HG02938 (cell line): ENCODE data around the gene SIRT4.
"Not testable (repeated sequence)": the region's sequence is repeated elsewhere in the genome, so short reads cannot be mapped to it uniquely, and the experiment has no call there.

Experiments used
- ATAC-seq: cut with Tn5 transposase; IDR thresholded peaks from one replicate; pipeline ENCODE4 v1.9.1; 2021; ENCODE audit warnings: mild to moderate bottlenecking, moderate library complexity; ENCODE audit not compliant: unreplicated experiment

The SIRT4 gene

DNA sequence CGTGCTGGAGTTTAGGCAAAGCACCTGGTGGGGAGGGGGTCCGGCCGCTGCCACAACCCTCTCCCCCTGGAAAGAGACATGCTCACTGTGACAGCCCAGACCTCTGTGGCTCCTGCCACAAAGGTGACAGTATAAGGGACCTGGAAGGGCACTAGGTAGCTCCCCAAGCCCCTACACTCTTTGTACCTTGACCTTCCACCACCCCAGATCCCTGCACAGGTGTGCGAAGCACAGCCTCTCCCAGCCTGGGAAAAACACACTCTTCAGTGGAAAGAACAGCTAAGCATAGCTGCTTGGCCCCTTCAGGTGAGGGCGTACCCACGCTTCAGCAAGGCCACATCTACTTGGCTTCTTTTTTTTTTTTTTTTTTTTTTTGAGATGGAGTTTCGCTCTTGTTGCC is 30.4 kb downstream of the SIRT4 start:
- ATAC-seq = no peak

DNA sequence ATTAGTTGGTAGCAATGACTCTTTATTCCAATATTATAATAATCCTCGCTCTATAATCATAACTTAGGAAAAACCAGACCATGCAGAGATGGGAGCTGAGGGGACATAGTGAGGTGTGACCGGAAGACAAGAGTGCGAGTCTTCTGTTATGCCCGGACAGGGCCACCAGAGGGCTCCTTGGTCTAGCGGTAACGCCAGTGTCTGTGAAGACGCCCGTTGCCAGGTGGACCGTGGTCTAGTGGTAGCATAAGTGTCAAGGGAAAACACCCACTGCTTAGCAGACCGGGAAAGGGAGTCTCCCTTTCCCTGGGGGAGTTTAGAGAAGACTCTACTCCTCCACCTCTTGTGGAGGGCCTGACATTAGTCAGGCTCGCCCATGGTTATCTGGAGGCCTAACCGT is 33.3 kb downstream of the SIRT4 start:
- ATAC-seq = not testable (repeated sequence)

DNA sequence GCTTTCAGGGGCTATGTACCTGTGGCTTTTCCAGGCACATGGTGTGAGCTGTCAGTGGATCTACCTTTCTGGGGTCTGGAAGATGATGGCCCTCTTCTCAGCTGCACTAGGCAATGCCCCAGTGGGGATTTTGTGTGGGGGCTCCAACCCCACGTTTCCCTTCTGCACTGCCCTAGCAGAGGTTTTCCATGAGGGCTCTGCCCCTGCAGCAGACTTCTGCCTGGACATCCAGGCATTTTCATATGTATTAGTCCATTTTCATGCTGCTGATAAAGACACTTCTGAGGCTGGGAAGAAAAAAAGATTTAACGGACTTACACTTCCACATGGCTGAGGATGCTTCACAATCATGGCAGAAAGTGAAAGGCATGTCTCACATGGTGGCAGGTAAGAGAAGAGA is 34.3 kb downstream of the SIRT4 start:
- not testable (repeated sequence) for ATAC-seq

DNA sequence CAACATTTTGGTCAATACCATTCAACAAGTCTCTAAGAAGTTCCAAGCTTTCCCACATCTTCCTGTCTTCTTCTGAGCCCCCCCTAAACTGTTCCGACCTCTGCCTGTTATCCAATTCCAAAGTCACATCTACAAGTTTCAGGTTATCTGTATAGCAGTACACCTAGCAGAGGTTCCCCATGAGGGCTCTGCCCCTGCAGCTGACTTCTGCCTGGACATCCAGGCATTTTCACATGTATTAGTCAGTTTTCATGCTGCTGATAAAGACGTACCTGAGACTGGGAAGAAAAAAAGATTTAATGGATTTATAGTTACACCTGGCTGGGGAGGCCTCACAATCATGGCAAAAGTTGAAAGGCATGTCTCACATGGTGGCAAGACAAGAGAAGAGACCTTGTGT is 35.6 kb downstream of the SIRT4 start:
- ATAC-seq = no peak

DNA sequence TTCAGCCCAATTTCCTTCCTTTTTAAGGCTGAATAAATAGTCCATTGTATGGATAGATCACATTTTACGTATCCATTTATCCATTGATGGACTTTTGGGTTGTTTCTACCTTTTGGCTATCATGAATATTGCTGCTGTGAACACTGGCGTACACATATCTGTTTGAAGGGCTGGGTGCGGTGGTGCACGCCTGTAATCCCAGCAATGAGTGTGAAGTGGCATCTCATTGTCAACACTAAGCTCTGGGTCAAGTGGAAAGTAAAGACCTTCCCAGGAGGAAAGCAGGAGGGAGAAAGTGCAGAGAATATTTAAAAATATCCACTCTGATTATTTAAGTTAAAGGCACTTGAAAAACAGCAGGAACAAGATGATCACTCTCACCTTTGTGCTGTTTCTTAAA is 37.1 kb downstream of the SIRT4 start:
- ATAC-seq = no peak

DNA sequence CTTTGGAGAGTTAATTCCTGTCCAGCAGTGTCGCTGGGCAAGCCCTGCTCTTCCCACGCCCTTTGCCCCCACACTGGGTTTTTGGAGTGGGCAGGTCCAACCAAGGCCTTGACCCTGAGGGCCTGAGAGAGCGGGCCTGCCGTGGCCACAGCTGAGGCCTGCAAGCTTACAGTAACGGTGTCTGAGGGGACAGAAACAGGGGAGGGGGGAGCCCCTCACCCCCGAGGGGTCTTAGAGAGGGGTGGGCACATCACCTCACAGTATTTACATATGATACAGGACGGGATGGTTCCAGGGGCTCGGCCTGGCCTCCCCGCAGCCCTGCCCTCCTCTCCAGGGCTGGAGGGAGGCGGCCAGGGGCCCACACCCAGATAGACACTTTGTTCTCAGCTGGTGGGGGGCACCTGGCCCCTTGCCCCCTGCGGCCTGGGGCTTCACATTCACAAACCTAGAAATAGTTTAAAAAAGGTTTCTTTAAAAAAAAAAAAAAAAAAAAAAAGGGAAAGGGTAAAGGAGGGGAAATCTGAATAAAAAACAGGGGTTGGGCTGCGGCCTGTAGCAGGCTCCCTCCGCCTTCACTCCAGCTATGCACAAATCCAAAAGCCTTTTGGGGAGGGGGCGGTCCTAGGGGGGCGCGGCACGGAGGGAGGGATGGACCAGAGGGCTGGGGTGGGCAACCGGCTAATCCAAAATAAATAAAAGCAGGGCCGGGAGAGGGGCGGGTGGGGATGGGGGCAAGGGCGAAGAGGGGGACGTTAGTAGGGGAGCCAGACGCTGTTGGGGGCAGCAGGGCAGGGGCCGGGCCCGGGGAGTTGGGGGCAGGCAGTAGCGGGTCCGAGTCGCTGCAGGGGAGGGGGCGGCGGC is 40.3 kb downstream of the SIRT4 start:
- no peak for ATAC-seq

DNA sequence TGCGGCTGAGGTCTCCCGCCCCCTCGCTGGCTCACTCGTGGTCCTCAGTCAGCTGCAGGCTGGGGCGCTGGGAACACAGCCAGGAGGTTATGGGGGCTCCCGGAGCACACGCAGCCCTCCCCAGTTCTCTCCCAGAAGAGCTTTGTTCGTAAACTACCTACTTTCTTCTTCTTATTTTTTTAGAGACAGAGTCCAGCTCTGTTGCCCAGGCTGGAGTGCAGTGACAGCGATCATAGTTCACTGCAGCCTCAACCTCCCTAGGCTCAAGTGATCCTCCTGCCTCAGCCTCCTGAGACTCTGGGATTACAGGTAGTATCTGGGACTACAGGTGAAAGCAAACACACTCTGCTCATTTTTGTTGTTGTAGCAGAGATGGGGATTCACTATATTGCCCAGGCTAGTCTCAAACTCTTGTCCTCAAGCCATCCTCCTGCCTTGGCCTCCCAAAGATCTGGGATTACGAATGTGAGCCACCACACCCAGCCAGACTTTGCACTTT is 41.0 kb downstream of the SIRT4 start:
- no peak for ATAC-seq

DNA sequence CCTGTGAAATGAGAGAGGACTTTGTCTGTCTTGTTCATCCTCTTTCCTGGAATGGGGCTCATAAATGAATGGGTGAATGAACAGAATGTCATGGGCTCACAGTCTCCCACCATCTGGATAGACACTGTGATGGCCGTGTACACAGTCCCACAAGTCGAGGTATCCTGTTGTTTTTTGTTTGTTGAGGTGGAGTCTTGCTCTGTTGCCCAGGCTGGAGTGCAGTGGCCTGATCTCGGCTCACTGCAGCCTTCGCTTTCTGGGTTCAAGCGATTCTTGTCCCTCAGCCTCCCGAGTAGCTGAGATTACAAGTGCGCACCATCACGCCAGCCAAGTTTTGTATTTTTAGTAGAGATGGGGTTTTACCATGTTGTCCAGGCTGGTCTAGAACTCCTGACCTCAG is 41.6 kb downstream of the SIRT4 start:
- no peak for ATAC-seq

DNA sequence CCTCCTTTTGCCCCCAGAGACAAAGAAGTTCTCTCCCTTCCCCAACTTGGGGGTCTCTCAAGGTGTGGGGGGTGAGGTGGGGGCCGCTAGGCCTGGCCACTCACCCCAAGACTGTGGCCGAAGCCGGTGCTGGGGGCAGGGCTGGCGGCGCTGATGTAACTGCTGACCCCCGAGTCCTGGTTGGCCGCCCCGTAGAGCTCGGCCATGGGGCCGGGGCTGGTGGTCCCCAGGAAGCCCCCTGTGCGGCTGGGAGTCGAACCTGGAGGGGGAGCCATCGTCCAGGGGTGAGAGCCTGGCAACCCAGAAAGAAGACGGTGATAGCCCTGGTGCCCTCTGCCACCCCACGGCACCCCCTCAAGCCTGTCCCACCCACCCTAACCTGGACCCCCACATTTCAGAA is 43.9 kb downstream of the SIRT4 start:
- ATAC-seq = no peak

DNA sequence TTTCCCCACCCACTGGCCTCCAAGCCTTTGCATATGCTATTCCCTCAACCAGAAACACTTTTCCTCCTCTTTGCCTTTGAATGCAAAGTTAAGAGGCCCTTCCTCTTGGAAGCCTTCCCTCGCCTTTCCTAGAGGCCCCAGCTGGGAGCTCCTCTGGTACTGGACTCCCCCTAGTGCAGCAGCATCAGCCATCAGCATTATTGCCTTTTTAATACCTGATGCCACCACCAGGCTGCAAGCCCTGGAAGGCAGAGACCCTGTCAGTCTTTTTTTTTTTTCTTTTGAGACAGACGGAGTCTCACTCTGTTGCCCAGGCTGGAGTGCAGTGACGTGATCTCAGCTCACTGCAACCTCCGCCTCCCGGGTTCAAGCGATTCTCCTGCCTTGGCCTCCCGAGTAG is 44.6 kb downstream of the SIRT4 start:
- no peak for ATAC-seq

DNA sequence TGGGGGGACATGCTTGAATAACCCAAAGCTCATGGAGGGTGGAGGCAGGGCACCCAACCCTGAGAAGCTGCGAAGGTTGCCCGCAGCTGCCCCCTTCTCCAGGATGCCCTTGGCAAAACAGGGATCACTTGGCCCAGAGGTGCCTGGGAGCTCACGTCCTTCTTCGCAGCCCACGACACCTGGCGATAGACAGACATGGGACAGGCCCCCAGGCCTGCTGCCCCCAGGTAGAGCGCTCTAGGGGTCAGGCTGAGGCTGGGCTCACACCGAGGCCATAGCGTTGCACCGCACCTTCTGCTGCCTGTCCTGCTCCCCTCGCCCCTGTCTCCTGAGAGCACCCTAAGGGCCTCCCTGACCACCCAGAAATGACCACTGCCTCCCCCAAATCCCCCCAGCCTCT is 45.6 kb downstream of the SIRT4 start:
- no peak for ATAC-seq

DNA sequence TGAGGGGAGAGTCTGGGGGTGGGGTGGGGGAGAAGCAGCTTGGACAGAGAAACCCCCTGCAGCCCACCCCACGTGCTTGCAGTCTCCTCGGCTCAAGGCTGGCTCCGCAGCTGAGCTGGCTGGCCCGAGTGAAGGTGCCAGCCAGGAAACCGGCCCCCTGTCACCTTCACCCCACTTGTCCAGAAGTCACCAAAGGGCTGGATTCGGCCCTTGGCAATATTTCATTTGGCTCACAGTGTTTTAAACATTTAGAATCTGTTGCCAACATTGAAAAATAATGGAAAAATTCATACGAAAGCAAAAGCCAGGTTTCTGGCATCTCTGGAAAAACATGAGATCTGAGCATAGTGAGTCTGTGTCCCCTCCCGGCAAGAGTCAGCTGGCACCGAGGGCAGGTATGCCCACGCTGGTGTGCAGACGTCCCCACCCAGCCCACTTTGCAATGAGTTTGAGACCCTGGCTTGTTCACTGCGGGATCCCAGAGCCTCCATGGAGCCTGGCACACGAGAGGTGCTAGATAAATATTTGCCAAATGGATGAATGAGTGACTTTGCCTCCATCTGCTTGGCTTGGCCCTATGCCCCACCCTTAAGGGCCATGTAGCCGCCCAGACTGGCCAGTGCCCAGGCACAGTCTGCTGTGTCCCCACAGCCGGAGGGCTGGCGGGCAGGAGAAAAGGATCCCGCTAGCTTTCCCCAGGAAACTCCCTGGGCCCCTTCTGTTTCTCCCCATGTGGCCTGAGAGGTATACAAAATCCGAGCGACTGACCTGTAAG is 48.6 kb downstream of the SIRT4 start:
- ATAC-seq = no peak

DNA sequence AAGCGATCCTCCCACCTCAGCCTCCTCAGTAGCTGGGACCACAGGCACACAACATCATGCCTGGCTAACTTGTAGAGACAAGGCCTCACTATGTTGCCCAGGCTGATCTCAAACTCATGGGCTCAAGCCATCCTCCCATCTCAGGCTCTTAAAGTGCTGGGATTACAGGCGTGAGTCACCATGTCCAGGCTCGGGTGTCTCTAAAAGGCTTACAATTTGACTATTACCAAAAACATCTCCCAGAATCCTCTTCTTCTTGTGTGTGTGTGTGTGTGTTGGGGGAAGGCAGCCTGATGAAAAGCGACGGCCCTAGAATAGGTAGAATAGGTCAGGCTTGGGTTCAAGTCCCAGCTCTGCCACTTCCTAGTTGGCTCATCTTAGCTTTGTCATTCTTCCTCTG is 50.0 kb downstream of the SIRT4 start:
- ATAC-seq = no peak

DNA sequence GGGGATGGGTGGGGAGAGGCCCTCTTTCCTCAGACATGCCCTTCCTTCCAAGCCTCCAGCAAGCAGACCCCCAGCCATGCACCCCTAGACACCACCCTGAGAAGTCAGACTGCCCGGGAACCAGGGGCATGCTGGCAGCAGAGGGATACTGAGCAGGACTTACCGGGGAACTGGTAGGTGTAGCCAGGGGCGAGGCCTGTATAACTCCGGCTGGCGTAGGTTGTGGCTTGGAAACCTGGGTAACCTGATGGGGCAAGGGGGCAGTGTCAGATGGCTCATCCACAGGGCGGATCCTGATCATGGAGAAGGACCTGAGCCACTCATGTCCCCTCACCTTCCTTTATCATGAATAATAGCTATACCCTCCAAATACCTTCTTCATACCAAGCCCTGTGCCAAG is 51.0 kb downstream of the SIRT4 start:
- no peak for ATAC-seq

DNA sequence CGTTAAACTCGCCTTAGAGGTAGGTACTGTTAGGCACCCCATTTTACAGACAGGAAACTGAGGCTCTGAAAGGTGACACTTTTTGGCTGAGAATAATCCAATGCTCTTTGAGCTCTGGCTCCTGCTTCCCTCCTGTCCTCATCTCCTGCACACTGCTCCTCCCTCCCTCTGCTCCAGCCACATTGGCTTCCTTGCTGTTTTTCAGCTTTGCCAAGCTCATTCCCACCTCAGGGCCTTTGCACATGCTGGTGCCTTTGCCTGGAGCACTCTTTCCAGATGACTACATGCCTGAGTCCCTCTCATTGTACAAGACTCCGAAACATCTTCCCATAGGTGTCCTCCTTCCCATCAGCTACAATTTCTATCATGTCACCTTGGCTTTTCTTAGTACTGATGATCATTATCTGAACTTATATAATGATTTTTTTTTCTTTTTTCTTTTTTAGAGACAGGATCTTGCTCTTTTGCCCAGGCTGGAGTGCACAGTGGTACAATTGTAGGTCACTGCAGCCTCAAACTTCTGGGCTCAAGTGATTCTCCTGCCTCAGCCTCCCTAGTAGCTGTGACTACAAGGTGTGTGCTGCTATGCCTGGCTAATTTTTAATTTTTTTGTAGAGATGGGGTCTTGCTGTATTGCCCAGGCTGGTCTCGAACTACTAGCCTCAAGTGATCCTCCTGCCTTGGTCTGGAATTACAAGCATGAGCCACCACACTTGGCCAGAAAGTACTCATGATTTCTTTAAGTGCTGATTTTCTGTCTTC is 51.6 kb downstream of the SIRT4 start:
- no peak for ATAC-seq

DNA sequence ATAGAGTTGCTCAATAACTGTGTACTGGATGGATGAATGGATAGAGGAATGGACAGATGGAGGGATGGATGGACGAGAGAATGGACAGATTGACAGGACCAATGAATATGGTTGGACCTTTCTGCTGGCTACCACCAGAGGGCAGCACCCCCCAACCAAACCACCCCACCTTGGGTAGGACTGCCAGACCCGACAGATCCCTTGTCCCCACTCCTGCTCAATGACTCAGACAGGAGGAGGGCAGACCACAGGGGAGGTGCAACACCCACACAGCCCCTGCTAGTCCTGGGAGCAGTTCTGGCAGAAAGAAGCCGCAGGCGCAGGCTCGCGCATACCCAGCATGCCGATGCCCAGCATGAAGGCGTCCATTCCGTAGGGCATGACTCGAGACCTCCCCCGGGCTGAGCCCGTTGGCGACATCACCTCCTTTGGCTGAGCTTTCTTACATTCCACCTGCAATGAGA is 54.5 kb downstream of the SIRT4 start:
- no peak for ATAC-seq

DNA sequence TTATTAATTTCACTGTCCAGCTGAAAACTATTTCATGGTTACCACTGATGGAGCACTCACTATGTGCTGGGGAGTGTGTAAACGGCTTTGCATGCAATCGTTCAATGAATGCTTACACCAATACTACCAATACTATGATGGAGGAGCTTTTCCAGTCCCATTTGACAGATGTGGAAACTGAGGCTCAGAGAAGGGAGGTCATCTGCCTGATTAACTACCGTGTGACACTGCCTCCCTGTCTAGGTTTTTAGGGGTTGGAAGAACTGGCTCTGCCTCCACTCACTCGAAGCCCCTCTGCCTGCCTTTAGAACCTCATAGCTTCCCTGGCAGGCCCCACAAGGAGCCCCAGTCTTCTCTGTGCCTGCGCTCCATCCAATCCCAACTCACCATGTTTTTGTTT is 55.0 kb downstream of the SIRT4 start:
- ATAC-seq = no peak

DNA sequence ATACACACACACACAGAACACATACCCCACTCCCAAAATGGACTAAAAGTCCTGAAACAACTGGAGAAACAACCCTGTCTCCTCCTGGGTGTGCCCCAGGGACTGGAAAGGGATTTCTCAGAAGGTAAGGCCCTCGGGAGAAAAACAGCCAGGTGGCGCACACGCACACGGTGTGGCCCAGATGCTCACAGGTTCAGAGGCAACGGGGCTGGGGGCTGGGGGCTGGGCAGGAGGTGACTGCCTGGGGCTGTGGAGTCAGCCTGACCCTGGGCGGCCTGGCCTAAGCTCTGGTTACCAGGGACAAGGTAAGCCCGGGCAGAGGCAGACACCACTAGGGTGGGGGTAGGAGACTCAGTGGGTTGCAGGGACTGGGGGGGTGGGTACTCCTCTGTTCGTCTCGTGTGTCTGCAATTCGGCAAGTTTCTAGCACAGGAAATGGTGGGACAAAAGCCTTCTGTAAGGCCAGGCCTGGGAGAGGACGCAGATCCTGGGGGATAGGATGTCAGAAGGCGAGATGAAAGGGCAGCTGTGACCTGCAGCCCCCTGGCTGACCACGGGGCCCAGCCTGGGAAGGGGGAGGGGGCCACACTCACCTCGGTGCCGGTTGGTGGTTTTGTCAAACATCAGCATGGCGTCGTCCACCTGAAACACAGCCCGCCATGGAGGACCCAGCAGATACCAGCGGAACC is 56.4 kb downstream of the SIRT4 start:
- ATAC-seq = no peak

DNA sequence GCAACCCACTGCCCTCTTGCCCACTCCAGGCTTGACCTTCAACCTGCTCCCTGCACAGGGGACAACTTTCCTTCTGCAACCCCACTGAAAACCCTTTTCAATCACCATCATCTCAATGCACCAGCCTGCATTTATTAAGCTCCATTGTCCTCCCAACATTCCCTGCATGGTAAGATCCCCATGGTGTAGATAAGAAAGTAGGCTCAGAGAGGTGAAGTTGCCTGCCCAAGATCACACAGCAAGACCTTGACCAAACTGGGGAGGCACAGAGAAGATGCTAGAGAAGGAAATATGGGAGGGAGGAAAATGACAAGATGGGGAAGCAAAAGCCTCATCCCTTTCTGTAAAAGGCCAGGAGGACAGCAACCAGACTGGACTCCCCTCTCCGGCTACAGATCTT is 57.0 kb downstream of the SIRT4 start:
- ATAC-seq = no peak

DNA sequence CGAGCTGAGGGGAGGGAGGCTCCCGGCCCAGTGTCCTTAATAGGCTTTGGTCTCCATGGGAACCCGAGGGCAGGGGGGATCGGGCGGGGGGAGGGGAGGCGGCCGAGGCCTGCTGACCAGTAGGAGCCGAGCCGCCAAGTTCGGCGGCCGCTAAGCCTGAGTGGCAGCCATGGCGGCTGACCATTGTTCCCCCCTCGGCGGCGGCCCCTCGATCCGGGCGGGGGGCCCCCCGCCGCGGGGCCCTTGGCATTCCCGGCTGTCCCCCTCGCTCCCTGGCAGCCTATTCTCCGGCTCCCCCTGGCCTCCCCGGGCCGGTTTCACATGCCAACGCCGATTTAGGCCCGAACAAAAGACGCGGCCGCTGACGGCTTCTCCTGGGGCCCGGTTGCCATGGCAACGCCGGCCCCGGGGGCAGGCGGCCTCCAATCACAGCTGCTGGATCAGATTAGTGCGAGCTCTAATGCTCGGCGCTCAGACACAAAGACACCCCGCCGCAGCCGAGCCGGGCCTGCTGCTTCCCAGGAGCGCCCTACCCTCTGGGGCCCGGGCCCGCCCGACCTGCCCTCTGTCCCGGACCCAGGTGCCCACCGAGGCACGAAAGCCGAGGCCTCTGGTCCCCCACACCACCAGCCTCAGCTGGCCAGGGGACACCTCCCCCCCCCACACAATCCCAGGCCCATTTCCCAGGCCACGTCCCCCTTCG is 59.5 kb downstream of the SIRT4 start:
- ATAC-seq = no peak
